Ramos (cell line): ENCODE data around the gene MLST8.

Experiments used
- in situ Hi-C: fragments of 300-500 bp; cut with MboI; formaldehyde crosslinking; loops from one replicate; pipeline ENCODE4 v1.14.3; 2022; ENCODE audit warnings: low sequenced_read_pairs; ENCODE audit not compliant: unreplicated experiment

Gene MLST8

DNA sequence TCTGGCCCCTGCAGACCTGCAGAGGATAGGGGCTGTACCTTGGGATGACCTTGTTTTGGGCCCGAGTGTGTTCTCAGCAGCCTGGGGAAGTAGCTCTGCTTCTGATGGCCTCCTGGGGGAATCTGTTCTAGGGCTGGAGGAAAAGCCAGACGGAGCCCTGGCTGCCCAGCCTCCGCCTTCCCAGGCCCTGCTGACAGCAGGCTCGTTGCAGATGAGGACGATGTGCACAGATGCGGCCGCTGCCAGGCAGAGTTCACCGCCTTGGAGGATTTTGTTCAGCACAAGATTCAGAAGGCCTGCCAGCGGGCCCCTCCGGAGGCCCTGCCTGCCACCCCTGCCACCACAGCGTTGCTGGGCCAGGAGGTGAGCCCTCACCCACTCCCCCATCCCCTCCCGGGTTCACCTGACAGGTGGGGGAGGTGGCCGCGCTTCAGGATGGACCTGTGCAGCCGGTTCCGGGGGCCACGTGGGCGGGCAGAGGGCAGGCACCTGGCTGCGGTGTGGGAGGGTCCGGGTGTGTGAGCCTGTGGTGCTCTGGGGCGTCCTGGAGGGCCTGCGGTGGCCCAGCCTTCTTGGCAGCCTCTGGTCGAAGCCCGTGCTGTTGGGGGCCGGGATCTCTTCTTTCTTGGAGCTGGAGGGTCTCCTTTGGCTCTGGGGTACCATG is 23.0 kb downstream of the MLST8 start:
- in situ Hi-C loops, result no loop called here

DNA sequence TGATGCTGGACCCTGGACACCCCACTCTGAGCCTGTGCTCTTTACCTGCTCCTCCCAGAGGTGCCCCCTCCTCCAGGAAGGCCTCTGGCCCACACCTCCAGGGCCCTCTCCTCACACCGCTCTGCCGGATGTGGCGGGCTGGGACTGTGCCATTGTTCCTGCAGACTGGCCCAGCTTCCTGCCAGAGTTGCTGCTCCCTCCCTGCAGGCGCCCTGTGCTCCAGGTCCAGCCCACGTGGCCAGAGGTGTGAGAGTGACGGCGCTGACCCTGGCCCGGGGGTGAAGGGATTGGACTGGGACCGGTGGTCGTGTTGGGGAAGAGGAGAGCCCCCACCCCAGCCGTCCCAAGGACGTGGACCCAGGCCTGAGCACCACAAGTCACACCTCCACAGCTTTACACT is 23.8 kb downstream of the MLST8 start:
- in situ Hi-C loops, result no loop called here

GRCh38 chr16:2229632-2230250 is 24.5 kb downstream of the MLST8 start:
- in situ Hi-C loops, result no loop called here

DNA sequence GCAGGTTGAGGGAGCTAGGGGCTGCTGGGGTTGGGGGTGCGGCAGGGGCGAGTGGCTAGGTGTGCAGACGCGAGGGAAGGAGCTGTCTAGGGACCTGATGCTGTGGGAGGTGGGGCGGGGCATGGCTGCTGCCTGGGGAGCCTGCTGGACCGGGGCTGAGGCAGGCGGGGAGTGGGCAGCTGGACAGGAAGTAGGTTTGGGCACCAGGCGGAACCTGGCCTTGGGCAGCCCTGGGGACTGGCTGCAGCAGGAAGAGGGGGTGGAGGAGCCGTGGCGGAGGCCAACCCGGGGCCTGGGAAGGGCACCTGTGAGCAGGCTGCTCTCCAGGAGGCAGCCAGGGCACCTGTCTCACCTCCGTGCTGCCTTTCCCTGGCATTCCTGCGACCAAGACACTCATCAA is 25.1 kb downstream of the MLST8 start:
- in situ Hi-C loops, result no loop called here

- in situ Hi-C loops, result no loop called here
Measured at GRCh38 chr16:2231016-2231931, 26.0 kb downstream of the MLST8 start.

DNA sequence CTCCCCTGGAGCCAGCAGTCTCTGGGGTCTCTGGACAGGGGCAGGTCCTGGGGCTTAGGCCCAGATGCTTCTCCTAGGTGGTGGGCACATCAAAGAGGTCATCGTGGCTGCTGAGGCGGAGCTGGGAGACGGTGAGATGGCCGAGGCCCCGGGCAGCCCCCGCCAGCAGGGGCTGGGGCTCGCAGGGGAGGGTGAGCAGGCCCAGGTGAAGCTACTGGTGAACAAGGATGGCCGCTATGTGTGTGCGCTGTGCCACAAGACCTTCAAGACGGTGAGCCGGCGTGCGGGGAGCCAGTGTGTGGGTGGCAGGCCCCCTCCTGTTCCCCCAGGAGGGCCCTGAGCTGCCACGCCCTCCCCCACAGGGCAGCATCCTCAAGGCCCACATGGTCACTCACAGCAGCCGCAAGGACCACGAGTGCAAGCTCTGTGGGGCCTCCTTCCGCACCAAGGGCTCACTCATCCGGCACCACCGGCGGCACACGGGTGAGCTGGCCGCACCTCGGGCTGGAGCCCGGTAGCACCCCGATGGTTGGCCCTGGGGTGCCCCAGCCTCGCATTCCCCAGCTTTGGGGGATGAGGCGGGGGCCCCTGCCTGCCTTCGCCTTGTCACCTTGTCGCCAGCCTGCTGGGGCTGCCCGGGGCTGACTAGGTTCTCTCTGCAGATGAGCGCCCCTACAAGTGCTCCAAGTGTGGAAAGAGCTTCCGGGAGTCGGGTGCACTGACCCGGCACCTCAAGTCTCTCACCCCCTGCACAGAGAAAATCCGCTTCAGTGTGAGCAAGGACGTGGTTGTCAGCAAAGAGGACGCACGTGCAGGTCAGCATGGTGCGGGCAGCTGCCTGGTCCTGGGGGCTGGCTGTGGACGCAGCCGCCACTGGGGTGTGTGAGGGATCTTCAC is 27.1 kb downstream of the MLST8 start:
- in situ Hi-C loops, result no loop called here

DNA sequence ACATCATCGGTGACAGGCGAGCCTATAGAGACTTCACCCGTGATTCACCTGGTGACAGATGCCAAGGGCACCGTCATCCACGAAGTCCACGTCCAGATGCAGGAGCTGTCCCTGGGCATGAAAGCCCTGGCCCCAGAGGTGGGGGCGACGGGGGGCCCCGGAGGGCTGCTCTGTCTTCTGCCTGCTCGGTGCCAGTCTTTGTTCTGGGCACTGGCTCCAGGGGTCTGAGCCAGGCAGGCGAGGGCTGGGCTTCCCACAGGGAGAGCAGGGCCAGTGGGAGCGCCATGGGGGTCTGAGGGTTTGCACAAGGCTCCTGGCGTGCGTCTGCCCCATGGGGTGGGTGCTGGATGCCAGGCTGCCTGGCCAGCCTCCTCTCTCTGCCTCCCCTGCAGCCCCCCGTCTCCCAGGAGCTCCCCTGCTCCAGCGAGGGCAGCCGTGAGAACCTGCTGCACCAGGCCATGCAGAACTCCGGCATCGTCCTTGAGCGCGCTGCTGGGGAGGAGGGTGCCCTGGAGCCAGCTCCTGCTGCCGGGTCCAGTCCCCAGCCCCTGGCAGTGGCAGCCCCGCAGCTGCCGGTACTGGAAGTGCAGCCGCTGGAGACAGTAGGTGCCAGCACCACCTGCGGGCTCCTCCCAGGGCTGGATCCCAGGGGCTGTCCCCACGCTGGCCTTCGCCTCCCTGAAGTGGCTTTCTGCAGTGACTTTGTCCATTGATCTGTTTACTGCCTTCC is 28.0 kb downstream of the MLST8 start:
- in situ Hi-C loops, result no loop called here

GRCh38 chr16:2233872-2234812 is 28.9 kb downstream of the MLST8 start:
- in situ Hi-C loops, result no loop called here

- in situ Hi-C loops, result no loop called here
Measured at GRCh38 chr16:2234813-2235170, 29.5 kb downstream of the MLST8 start.

DNA sequence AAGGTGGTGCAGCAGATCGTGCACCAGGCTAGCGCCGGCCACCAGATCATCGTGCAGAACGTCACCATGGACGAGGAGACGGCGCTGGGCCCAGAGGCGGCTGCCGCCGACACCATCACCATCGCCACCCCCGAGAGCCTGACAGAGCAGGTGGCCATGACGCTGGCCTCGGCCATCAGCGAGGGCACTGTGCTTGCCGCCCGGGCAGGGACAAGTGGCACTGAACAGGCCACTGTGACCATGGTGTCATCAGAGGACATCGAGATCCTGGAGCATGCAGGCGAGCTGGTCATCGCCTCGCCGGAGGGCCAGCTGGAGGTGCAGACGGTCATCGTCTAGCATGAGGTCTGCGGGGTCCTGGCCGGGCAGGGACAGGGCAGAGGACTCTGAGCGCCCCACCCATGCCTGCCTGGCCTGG is 30.0 kb downstream of the MLST8 start:
- in situ Hi-C loops, result no loop called here

DNA sequence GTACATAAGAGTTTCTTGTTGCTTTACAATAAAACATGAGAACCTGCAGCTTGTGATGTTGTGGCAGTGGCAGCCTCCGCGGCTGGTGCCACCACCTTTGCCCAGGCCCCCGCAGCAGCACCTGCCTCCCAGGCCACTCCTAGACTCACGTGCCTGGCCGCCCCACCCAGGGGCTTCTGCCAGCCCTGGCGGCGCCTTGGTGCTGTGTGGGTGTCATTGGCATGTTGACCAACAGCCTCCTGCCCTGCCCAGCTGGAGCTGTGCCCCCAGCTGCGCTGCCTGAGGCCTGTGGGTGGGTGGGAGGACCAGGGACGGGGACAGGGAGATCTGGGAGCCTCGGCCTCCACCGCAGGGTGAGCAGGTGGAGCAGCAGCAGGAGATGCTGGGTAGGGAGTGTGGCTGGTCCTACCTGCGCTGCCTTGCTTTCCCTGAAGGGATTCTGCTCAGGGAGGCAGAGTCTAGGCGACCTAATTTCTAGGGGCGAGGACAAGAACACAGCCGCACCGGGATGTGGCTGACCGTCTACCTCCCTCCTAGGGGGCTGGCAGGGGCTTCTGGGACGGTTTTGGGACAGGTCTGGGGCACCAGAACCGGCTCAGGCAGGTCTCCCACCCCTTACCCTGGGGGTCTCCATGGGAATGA is 30.6 kb downstream of the MLST8 start:
- in situ Hi-C loops, result no loop called here

DNA sequence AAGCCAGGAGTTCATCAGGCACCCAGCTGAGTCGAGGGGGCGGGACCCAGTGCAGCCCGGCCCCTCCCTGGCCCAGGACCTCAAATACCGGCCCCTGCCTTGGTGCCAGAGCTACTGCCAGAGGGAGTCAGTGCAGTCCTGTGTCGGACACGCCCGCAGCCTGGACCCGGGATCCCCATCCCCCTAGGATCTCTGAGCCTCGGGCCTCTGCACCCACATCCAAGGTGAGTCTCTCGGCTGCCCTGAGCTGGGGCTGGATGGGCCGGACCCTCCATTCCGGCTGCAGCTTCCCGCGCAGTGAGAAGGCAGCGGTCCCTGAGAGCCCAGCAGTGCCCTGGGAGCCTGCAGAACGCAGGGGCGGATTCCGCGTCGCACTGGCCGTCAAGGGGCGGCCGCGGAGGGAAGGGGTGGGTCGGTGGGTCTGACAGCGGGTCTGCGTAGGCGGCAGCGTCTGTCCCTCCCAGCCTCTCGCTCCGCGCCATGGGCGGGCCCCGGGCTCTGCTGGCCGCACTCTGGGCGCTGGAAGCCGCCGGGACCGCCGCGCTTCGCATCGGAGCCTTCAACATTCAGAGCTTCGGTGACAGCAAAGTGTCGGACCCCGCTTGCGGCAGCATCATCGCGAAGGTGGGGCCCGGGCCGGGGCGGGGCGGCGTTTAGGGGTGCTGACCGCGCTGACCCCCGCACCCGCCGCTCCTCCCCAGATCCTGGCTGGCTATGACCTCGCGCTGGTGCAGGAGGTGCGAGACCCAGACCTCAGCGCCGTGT is 31.3 kb downstream of the MLST8 start, which contains the start of gene DNASE1L2:
DNASE1L2 (plus strand) TSS at position 108 of the 765 bp plus-strand sequence; CDS start at position 481, 373 bp downstream.
- in situ Hi-C loops, result no loop called here

DNA sequence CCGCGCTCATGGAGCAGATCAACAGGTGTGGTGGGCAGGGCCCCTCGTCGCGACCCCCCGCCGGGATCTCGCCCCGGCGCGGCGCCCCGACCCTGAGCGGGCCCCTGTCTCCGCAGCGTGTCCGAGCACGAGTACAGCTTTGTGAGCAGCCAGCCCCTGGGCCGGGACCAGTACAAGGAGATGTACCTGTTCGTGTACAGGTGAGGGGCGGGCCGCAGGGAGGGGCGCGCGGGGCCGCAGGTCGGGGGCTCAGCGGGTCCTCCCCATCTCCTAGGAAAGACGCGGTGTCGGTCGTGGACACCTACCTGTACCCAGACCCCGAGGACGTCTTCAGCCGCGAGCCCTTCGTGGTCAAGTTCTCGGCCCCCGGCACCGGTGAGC is 31.8 kb downstream of the MLST8 start:
- in situ Hi-C loops, result no loop called here

DNA sequence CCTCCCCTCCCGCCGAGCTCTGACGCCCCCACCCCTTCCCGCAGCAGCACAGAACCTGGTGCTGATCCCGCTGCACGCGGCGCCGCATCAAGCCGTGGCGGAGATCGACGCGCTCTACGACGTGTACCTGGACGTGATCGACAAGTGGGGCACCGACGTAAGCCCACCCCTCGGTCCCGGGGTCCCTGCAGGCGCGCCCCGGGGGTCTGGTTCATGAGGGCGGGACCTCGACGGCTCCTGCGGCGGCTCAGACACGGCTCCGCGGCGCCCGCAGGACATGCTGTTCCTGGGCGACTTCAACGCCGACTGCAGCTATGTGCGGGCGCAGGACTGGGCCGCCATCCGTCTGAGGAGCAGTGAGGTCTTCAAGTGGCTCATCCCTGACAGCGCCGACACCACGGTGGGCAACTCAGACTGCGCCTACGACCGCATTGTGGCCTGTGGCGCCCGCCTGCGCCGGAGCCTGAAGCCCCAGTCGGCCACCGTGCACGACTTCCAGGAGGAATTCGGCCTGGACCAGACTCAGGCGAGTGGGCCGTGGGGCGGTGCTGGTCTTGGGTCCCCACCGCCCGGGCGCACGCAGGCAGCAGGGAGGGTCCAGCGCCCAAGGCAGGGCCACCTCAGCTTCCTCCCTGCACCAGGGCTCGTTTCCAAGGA is 32.4 kb downstream of the MLST8 start:
- in situ Hi-C loops, result no loop called here

- in situ Hi-C loops, result no loop called here
Measured at GRCh38 chr16:2238150-2238837, 33.0 kb downstream of the MLST8 start.
